Liver (tissue), 9 donors: ENCODE data around the gene NPTN. TPM values are rescaled to one million over a fixed set of nuclear protein-coding genes. Genes with fewer than 3 reads are reported as not detected.

Experiments
- DNase-seq: peaks from one replicate; pipeline ENCODE4 v3.0.0-alpha.2; 2017; ENCODE audit warnings: low spot score
- H3K27ac ChIP-seq, 2 donors: one replicate each; pipeline ENCODE4 v1.7.0; 2013; ENCODE audit warnings: inconsistent platforms in 2 of 2, low read length in 2 of 2, control low read depth in 1 of 2, low read depth in 1 of 2, mild to moderate bottlenecking in 1 of 2
- H3K27me3 ChIP-seq, 4 donors: one replicate each; pipeline versions ENCODE4 v1.6.1 to v1.7.0; 2013; ENCODE audit warnings: low read length in 3 of 4, inconsistent platforms in 1 of 4, mild to moderate bottlenecking in 1 of 4, moderate library complexity in 1 of 4; ENCODE audit not compliant: control insufficient read depth in 4 of 4, insufficient read depth in 4 of 4
- H3K36me3 ChIP-seq, 4 donors: one replicate each; pipeline versions ENCODE4 v1.6.1 to v1.7.0; 2013; ENCODE audit warnings: low read length in 3 of 4, mild to moderate bottlenecking in 3 of 4, low read depth in 1 of 4, moderate library complexity in 1 of 4; ENCODE audit not compliant: control insufficient read depth in 4 of 4, insufficient read depth in 3 of 4
- H3K4me1 ChIP-seq, 4 donors: one replicate each; pipeline versions ENCODE4 v1.6.1 to v1.7.0; 2013; ENCODE audit warnings: low read length in 3 of 4, mild to moderate bottlenecking in 3 of 4, moderate library complexity in 1 of 4; ENCODE audit not compliant: control insufficient read depth in 4 of 4, insufficient read depth in 4 of 4
- H3K4me3 ChIP-seq, 3 donors: one replicate each; pipeline versions ENCODE4 v1.6.1 to v1.7.0; 2013; ENCODE audit warnings: low read length in 3 of 3, control low read depth in 1 of 3, low read depth in 1 of 3, mild to moderate bottlenecking in 1 of 3
- H3K9ac ChIP-seq, 2 donors: one replicate each; pipeline ENCODE4 v1.7.0; 2013; ENCODE audit warnings: low read length in 2 of 2, mild to moderate bottlenecking in 2 of 2, moderate library complexity in 2 of 2, control low read depth in 1 of 2, low read depth in 1 of 2
- H3K9me3 ChIP-seq, 4 donors: one replicate each; pipeline versions ENCODE4 v1.6.1 to v1.7.0; 2013; ENCODE audit warnings: low read length in 3 of 4; ENCODE audit not compliant: control insufficient read depth in 4 of 4
- ATF3 ChIP-seq: IDR thresholded peaks from 2 replicates; pipeline ENCODE4 v1.6.1; 2016; ENCODE audit warnings: antibody characterized with exemption
- CTCF ChIP-seq: fragments of 150-350 bp; IDR thresholded peaks from 2 replicates; pipeline ENCODE4 v1.5.1; 2017; ENCODE audit warnings: improper control_type of control experiment, low read depth, low read length; ENCODE audit not compliant: missing input control
- EGR1 ChIP-seq, 2 donors: IDR thresholded peaks; 2 replicates each; pipeline ENCODE4 v1.6.1; 2016 to 2018; ENCODE audit warnings: antibody characterized with exemption in 2 of 2, low read depth in 2 of 2
- FOXA1 ChIP-seq: IDR thresholded peaks from 2 replicates; pipeline ENCODE4 v1.6.1; 2016; ENCODE audit warnings: antibody characterized with exemption
- FOXA2 ChIP-seq: IDR thresholded peaks from 2 replicates; pipeline ENCODE4 v1.6.1; 2016; ENCODE audit warnings: antibody characterized with exemption
- GABPA ChIP-seq, 2 donors: IDR thresholded peaks in 1 of 2; conservative IDR thresholded peaks in 1 of 2; 2 replicates each; pipeline ENCODE4 v1.6.1; 2016; ENCODE audit warnings: antibody characterized with exemption in 2 of 2, mild to moderate bottlenecking in 1 of 2, moderate library complexity in 1 of 2
- HNF4A ChIP-seq, 2 donors: conservative IDR thresholded peaks; 2 replicates each; pipeline ENCODE4 v1.6.1; 2016; ENCODE audit warnings: antibody characterized with exemption in 2 of 2, mild to moderate bottlenecking in 2 of 2
- HNF4G ChIP-seq: IDR thresholded peaks from 2 replicates; pipeline ENCODE4 v1.6.1; 2016; ENCODE audit warnings: antibody characterized with exemption
- JUND ChIP-seq, 2 donors: IDR thresholded peaks; 2 replicates each; pipeline ENCODE4 v1.6.1; 2016; ENCODE audit warnings: antibody characterized with exemption in 2 of 2
- NR2F2 ChIP-seq: IDR thresholded peaks from 2 replicates; pipeline ENCODE4 v1.6.1; 2016; ENCODE audit warnings: antibody characterized with exemption
- RAD21 ChIP-seq, 2 donors: IDR thresholded peaks; 2 replicates each; pipeline ENCODE4 v1.6.1; 2016; ENCODE audit warnings: antibody characterized with exemption in 2 of 2, mild to moderate bottlenecking in 2 of 2
- REST ChIP-seq: IDR thresholded peaks from 2 replicates; pipeline ENCODE4 v1.6.1; 2016; ENCODE audit warnings: antibody characterized with exemption, mild to moderate bottlenecking
- RXRA ChIP-seq, 2 donors: IDR thresholded peaks; 2 replicates each; pipeline ENCODE4 v1.6.1; 2017 to 2018; ENCODE audit warnings: antibody characterized with exemption in 2 of 2, mild to moderate bottlenecking in 1 of 2
- SP1 ChIP-seq: IDR thresholded peaks from 2 replicates; pipeline ENCODE4 v1.6.1; 2018; ENCODE audit warnings: antibody characterized with exemption, mild to moderate bottlenecking
- TAF1 ChIP-seq: conservative IDR thresholded peaks from 2 replicates; pipeline ENCODE4 v1.6.1; 2016; ENCODE audit warnings: antibody characterized with exemption, mild to moderate bottlenecking
- YY1 ChIP-seq: IDR thresholded peaks from 2 replicates; pipeline ENCODE4 v1.6.1; 2016; ENCODE audit warnings: antibody characterized with exemption, mild to moderate bottlenecking
- WGBS: extraction: QIAGEN DNeasy Blood & Tissue Kit; methylation state at CpG from one replicate; pipeline ENCODE4 v1.1.7; 2013; 5-methylcytosine and 5-hydroxymethylcytosine counted together
- polyA plus RNA-seq, 2 donors: library from polyadenylated mRNA; stranded (reverse) in 1 of 2; unstranded in 1 of 2; fragments of 200-250 nt in 1 of 2; fragments of >200 nt in 1 of 2; fragmentation: Nextera tagmentation in 1 of 2; extraction: Ambion mirVana in 1 of 2; gene quantifications; one replicate each; pipeline versions ENCODE4 v1.2.1 to v1.2.3, GENCODE V29; 2013 to 2015
- total RNA-seq, 2 donors: library from RNA; depleted of rRNA; stranded (reverse); fragments of >200 nt; gene quantifications; one replicate each; pipeline ENCODE4 v1.2.3, GENCODE V29; 2014
- TF ChIP-seq, protein P1 (sequence below): IDR thresholded peaks from 2 replicates; pipeline ENCODE4 v1.6.1; 2016; ENCODE audit warnings: antibody characterized with exemption
- TF ChIP-seq, protein P2 (sequence below): IDR thresholded peaks from 2 replicates; pipeline ENCODE4 v1.6.1; 2016; ENCODE audit warnings: antibody characterized with exemption
- donor health status: healthy.
- donor health status: healthy.
- donor health status: healthy.
- donor health status: healthy.
- donor health status: healthy.

Gene NPTN
- total and polyA plus RNA-seq, 4 donors: 16.8 to 42.4 (median 33.9) TPM

DNA sequence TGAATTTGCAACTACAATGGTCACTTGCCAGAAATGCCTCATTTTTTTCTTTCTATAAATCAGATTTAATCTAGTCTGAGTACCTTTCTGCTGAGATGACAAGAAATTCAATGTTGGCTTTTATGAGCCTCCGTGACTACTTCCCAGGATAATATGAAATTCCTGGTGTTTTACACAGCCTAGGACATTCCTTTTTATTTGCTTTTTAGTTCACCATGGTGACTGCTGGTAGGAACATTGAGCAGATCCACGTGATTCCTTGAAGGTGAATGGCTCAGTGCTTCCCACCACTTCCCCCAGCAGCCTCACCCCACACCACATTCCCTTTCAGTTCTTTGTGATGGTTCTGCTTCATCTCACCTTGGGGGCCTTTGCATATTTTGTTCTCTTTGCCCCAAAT is 4.3 kb upstream of the NPTN start:
- H3K9me3 ChIP-seq: no peaks in the 10 kb centered on the region
- no peaks in the 10 kb centered on the region for H3K27me3 ChIP-seq
- no peak for TF ChIP-seq NR2F2
- no peak for TF ChIP-seq CTCF
- TF ChIP-seq SP1: no peak
- no peak for TF ChIP-seq FOXA1
- no peak for DNase-seq
- 53% methylated on average over 2 of the region's 2 CpGs for WGBS
- H3K4me1 ChIP-seq: peaks cover 0 to 8% (median 6%) of the 10 kb centered on the region in 4 donors
- H3K27ac ChIP-seq: no peak overlapping the region
- H3K9ac ChIP-seq: no peak overlapping the region
- no peaks in the 10 kb centered on the region for H3K36me3 ChIP-seq
- H3K4me3 ChIP-seq: no peak overlapping the region

- no peak for TF ChIP-seq YY1
- TF ChIP-seq JUND (IDR thresholded peaks at IDR 0.05): no peak
- no peak for TF ChIP-seq ATF3
- TF ChIP-seq NR2F2: no peak
- no peak for TF ChIP-seq TAF1
- no peak for TF ChIP-seq GABPA (IDR thresholded peaks at IDR 0.05 in 1 of 2, conservative IDR thresholded peaks at IDR 0.05 in 1 of 2)
- TF ChIP-seq, protein P1, sequence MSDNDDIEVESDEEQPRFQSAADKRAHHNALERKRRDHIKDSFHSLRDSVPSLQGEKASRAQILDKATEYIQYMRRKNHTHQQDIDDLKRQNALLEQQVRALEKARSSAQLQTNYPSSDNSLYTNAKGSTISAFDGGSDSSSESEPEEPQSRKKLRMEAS: no peak
- TF ChIP-seq HNF4A (conservative IDR thresholded peaks at IDR 0.05): no peak
- no peak for TF ChIP-seq CTCF
- no peak for TF ChIP-seq RXRA (IDR thresholded peaks at IDR 0.05)
- TF ChIP-seq RAD21 (IDR thresholded peaks at IDR 0.05): no peak
- TF ChIP-seq EGR1 (IDR thresholded peaks at IDR 0.05; ENCODE audit: low read depth in 2 of 2): no peak
- no peak for TF ChIP-seq FOXA2
- no peak for TF ChIP-seq SP1
- TF ChIP-seq HNF4G: no peak
- TF ChIP-seq, protein P2, sequence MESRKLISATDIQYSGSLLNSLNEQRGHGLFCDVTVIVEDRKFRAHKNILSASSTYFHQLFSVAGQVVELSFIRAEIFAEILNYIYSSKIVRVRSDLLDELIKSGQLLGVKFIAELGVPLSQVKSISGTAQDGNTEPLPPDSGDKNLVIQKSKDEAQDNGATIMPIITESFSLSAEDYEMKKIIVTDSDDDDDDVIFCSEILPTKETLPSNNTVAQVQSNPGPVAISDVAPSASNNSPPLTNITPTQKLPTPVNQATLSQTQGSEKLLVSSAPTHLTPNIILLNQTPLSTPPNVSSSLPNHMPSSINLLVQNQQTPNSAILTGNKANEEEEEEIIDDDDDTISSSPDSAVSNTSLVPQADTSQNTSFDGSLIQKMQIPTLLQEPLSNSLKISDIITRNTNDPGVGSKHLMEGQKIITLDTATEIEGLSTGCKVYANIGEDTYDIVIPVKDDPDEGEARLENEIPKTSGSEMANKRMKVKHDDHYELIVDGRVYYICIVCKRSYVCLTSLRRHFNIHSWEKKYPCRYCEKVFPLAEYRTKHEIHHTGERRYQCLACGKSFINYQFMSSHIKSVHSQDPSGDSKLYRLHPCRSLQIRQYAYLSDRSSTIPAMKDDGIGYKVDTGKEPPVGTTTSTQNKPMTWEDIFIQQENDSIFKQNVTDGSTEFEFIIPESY: no peak
- TF ChIP-seq REST: no peak
- no peak for TF ChIP-seq FOXA1
- WGBS: 83% methylated on average over 6 of the region's 6 CpGs
- peak overlapping the region in 2 of 3 donors; percentile 56 to 89 for H3K4me3 ChIP-seq
- DNase-seq: no peak
- H3K9me3 ChIP-seq: no peaks in the 10 kb centered on the region
- H3K27me3 ChIP-seq: no peaks in the 10 kb centered on the region
- no peaks in the 10 kb centered on the region for H3K36me3 ChIP-seq
- peak overlapping the region in 1 of 2 donors; percentile 33 for H3K9ac ChIP-seq
- H3K27ac ChIP-seq: peak overlapping the region; percentile 72 to 87
- H3K4me1 ChIP-seq: peaks cover 5 to 39% (median 25%) of the 10 kb centered on the region in 4 donors
Measured at GRCh38 chr15:73633991-73634495, 854 bp upstream of the NPTN start.
